ENCODE measurements around the gene PPARA. TPM values are rescaled to one million over a fixed set of nuclear protein-coding genes. Genes with fewer than 3 reads are reported as not detected.

The PPARA gene
- total and polyA plus RNA-seq, 11 donors, result 21.1 to 96.4 (median 80.4) TPM

DNA sequence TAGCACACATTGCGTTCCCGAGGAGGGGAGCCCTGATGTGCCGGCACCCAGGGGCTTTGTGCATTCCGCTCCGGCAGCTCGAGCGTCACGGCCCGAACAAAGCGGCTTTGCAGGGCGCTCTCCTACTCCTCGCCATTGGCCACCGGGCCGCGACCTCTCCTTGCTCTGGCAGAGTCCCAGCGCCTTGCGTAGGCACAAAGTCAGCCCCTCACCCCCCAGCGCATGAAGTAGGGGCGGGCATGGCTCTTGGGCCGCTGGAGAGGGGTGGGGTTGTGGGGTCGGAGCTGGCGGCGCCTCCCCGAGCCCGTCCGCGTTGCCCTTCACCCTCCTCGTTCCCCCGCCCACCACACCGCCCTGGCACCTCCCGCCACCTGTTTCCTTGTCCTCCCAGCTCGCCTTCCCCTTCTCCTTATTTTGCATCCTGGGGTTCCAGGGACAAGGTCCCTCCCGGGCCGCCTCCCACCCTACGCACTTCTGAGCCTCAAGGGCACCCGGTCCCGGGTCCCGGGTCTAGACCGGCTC is 753 bp upstream of the PPARA start:
- no peaks in the 10 kb centered on the region for H3K27me3 ChIP-seq
- peak overlapping the region; percentile 25 to 94 (median 86) for H3K4me3 ChIP-seq
- no peaks in the 10 kb centered on the region for H3K9me3 ChIP-seq
- ATAC-seq (peak; percentile 63 to 80 (median 74)), DNase-seq (peak; percentile 71 to 83 (median 76))
- H3K4me1 ChIP-seq, result peaks cover 3 to 60% (median 35%) of the 10 kb centered on the region in 12 donors
- no peak for TF ChIP-seq POLR2A (IDR thresholded peaks at IDR 0.05)
- TF ChIP-seq, protein P1, sequence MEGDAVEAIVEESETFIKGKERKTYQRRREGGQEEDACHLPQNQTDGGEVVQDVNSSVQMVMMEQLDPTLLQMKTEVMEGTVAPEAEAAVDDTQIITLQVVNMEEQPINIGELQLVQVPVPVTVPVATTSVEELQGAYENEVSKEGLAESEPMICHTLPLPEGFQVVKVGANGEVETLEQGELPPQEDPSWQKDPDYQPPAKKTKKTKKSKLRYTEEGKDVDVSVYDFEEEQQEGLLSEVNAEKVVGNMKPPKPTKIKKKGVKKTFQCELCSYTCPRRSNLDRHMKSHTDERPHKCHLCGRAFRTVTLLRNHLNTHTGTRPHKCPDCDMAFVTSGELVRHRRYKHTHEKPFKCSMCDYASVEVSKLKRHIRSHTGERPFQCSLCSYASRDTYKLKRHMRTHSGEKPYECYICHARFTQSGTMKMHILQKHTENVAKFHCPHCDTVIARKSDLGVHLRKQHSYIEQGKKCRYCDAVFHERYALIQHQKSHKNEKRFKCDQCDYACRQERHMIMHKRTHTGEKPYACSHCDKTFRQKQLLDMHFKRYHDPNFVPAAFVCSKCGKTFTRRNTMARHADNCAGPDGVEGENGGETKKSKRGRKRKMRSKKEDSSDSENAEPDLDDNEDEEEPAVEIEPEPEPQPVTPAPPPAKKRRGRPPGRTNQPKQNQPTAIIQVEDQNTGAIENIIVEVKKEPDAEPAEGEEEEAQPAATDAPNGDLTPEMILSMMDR (IDR thresholded peaks at IDR 0.05), result no peak
- intact Hi-C loops (cut with DNase I), result loop anchor here in 9 of 10 donors (2.0 to 10.0 kb wide), 10 partner anchors 38 to 153 kb away; partner anchors contain the start of genes CDPF1 (in 3 of the 9) and GTSE1 (in 1 of the 9)
- peak overlapping the region; percentile 80 to 100 (median 92) for H3K27ac ChIP-seq
- H3K36me3 ChIP-seq, result peaks cover 0 to 22% (median 9%) of the 10 kb centered on the region in 9 donors
- WGBS, 4 donors, result 1 to 5% (median 3%) methylated on average over 12 to 39 of the region's 39 CpGs

DNA sequence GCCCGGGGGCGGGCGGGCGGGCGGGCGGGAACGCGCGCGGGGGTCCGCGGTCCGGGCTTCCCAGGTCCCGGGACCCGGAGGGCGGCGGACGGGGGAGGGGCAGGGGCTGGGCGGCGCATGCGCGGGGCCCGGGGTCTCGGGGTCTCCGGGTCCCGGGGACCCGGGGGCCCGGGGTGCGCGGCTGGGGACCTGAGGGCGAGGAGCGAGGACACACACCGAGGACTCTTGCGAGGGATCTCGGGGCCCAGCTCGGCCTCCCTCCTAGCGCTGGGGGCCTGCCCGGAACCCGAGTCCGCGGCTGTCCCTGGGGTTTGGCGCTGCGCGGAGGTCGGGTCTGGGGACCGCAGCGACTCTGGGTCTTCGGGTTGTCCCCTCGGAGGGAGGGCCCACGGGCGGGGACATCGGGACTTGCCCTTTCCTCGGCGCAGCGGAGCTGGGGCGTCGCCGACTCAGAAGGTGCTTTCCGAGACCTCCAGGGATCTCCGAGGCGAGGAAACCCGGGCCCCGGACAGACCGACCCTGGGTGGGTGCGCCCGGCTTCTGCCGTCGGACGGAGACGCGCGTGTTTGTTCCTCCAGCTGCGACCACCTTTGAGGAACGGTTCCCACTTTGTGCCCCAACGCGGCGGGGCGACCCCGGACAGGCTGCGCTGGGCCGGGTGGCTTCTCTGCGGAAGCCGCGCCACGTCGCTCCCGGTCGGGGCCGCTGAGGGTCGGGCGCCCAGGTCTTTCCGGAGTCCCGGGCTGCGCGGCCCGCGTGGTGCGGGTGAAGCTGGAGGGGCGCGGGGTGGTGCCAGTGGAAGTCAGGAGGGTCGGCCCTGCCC is 540 bp downstream of the PPARA start:
- H3K9me3 ChIP-seq, result no peaks in the 10 kb centered on the region
- peak overlapping the region; percentile 50 to 99 (median 93) for H3K4me3 ChIP-seq
- no peak for TF ChIP-seq POLR2A (IDR thresholded peaks at IDR 0.05)
- TF ChIP-seq, protein P1 (IDR thresholded peaks at IDR 0.05), result no peak
- H3K27ac ChIP-seq, result peak overlapping the region; percentile 28 to 98 (median 92)
- WGBS, 4 donors, result 0 to 1% (median 0%) methylated on average over 5 to 101 of the region's 101 CpGs
- intact Hi-C loops (cut with DNase I), result loop anchor here in 7 of 10 donors (2.0 to 10.0 kb wide), 7 partner anchors 36 to 146 kb away; partner anchors contain the start of genes CDPF1 (in 2 of the 7) and GTSE1 (in 1 of the 7)
- ATAC-seq (peak in 2 of 4 donors; percentile 2 to 13), DNase-seq (peak in 3 of 5 donors; percentile 50 to 75 (median 62))
- peaks cover 0 to 30% (median 9%) of the 10 kb centered on the region in 9 donors for H3K36me3 ChIP-seq
- H3K27me3 ChIP-seq, result no peaks in the 10 kb centered on the region
- H3K4me1 ChIP-seq, result peaks cover 3 to 64% (median 35%) of the 10 kb centered on the region in 12 donors

DNA sequence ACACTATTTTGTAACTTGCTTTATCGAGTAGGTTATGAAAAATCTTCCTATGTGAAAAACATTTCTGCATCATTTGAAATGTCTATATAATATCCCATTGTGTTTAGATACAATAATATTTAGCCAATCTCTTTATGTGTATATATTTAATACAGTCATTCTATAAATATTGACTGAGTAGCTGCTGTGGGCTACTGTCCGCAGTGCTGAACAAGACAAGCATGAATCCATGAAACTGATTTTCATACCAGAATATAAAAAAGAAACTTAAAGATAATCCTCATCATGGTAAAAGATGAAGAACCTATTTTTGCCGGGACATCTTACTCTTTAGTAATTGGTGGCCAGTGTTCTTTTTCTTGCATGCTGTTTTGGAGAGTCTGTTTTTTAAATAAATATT is 3.6 kb downstream of the PPARA start:
- peaks cover 0 to 40% (median 23%) of the 10 kb centered on the region in 9 donors for H3K36me3 ChIP-seq
- H3K27me3 ChIP-seq, result no peaks in the 10 kb centered on the region
- TF ChIP-seq, protein P1 (IDR thresholded peaks at IDR 0.05), result no peak
- TF ChIP-seq POLR2A (IDR thresholded peaks at IDR 0.05), result no peak
- intact Hi-C loops (cut with DNase I), result loop anchor here in 6 of 10 donors (5.0 to 10.0 kb wide), 6 partner anchors 33 to 143 kb away; partner anchors contain the start of genes CDPF1 (in 2 of the 6) and GTSE1 (in 1 of the 6)
- DNase-seq (no peak), ATAC-seq (no peak)
- 81 to 89% (median 85%) methylated on average over 3 of the region's 3 CpGs for WGBS, 4 donors
- no peak overlapping the region for H3K27ac ChIP-seq
- H3K4me1 ChIP-seq, result peaks cover 0 to 52% (median 21%) of the 10 kb centered on the region in 12 donors
- no peak overlapping the region for H3K4me3 ChIP-seq
- H3K9me3 ChIP-seq, result no peaks in the 10 kb centered on the region

DNA sequence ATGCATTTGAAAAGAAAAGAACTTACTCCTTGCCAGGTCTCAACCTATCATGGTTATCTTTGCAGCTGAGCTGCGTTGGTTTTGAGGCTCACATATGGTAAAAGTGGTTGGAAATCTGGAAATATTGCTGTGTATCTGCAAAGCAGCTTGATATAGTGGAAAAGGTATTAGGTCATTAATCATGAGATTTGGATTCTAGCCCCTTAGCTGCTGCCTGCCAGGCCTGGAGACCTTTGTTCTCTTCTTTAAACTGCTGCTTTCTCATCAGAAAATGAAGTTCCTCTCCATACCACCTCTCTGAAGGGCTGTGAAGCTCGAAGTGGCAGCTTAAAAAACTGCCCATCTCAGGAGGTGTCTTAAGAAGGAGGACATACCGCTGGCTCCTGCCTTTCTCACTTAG is 5.7 kb downstream of the PPARA start:
- H3K27me3 ChIP-seq, result no peaks in the 10 kb centered on the region
- no peak overlapping the region for H3K27ac ChIP-seq
- no peaks in the 10 kb centered on the region for H3K9me3 ChIP-seq
- intact Hi-C loops (cut with DNase I), result loop anchor here in 3 of 10 donors (5.0 to 10.0 kb wide), 2 partner anchors 36 to 89 kb away; no protein-coding TSS in a partner anchor
- TF ChIP-seq POLR2A (IDR thresholded peaks at IDR 0.05), result no peak
- TF ChIP-seq, protein P1 (IDR thresholded peaks at IDR 0.05), result no peak
- H3K4me1 ChIP-seq, result peaks cover 0 to 41% (median 15%) of the 10 kb centered on the region in 12 donors
- DNase-seq (no peak), ATAC-seq (no peak)
- H3K4me3 ChIP-seq, result no peak overlapping the region
- 67 to 73% (median 70%) methylated on average over 3 of the region's 3 CpGs for WGBS, 4 donors
- H3K36me3 ChIP-seq, result peaks cover 0 to 51% (median 34%) of the 10 kb centered on the region in 9 donors
